ENCODE measurements around the gene CELF2.

CELF2 gene

DNA sequence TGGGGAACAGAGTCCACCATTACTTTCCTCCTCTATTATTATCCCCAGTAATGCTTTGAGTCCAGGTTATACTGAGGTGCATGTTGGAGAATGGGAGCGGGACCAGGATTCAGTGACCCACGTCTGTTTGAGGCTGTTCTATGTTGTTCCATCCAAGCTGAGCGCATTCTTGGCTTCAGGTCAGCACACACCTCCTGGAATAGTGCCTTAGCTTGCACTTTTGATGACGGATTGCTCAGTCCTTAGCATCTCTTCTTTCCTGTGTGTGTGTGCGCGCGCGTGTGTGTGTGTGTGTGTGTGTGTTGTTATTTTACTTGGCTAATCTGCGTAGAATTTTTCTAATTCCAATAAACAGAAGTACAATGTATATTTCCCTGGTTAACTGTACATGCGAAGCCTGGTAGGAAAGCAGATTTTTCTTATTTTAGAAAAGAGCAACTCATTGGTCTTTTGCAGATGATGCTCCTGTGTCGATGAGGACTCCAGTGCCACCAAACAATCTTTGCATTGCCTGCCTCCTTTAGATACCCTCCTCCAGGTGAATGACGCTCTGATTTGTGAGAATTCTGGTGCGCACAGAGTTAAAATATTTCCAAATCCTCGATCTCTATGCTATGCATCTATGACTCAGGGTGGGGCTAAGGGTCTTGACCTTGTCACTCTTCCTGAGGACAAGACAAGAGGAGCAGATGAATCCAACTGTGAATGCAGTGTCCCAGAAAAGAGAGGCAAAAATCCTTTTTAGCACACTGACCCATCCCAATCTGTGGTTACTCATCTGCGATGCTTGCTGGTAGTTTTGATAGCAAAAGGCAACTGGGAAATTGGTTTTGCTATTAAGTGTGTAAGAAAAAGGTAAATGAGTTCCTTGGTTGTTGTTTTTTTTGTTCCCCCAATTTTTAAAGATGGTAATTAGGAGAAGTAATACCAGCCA lies 13.3 kb upstream of the CELF2 start:
- DNase-seq = no peak

DNA sequence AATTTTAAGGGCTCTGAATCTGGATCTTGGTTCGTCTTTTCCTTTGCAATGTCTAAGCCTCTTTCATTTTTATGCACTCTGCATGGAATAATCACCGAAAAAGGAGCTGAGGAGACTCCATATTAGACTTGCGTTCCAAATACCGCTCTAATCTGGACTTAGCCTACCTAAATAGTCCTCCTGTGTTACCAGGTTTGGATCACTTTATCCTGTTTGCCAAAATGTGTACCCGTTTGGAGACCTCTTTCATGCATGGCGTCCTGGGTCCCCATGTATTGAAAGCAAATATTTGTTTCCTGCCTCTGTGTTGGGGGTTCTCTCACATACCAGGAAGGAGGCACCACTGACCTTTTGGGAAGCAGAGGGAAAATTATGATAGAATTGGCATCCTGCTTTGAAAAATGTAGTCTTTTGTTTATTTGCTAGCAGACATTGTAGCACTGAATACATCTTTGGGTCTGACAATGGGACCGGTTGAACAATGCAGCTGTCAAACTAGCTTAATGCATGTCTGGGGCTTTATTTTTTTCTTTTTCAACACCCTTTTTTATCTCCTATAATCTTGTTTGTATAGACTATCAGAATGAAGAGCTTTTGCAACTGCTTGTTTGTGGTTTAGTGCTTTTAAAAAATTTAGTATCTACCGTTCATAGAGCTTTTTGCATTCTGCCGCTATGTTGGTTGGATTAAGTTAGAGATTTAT lies 11.8 kb upstream of the CELF2 start:
- DNase-seq = no peak

DNA sequence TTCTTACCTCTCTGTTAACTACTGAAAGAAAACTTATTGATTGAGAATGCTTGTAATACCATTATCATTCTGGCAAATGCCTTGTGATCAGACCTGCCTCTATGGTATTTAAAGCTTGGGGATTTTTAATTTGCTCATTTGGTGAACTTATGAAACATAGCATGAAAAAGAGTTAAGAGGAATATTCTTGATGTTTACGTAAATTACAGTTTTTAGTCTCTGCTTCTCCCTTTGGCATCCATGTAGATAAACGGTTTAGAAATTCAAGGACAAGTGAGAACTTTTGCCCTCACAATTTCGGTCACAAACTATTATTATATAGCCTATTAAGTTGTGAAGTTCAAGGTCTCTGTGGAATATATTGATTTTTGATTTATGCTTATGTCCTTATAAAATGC lies 11.2 kb upstream of the CELF2 start:
- no peak for DNase-seq

DNA sequence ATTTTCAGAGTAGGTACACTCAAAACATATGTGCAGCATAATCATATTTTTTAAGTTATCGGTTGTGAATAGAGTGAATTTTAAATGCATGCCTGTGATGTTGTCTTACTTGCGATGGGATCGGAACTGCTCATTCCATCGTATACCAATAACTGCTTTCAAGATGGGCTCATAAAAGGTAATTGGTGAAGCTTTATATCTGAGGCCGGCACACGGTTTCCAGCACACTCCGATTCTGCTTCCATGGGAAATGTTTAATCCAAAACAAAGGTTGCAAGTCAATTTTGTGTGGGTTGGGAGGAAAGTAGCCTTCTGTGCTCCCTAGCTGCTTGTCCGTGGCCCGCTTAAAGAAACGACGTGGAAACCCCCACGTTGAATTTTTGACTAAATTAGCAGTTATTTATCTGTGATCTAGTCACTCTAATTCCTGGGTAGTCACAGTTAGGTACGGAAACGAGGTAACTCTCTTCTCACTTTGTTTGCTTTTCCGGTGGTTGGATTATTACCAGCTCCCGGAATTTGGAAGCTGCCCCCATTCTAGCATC lies 10.1 kb upstream of the CELF2 start:
- no peak for DNase-seq

DNA sequence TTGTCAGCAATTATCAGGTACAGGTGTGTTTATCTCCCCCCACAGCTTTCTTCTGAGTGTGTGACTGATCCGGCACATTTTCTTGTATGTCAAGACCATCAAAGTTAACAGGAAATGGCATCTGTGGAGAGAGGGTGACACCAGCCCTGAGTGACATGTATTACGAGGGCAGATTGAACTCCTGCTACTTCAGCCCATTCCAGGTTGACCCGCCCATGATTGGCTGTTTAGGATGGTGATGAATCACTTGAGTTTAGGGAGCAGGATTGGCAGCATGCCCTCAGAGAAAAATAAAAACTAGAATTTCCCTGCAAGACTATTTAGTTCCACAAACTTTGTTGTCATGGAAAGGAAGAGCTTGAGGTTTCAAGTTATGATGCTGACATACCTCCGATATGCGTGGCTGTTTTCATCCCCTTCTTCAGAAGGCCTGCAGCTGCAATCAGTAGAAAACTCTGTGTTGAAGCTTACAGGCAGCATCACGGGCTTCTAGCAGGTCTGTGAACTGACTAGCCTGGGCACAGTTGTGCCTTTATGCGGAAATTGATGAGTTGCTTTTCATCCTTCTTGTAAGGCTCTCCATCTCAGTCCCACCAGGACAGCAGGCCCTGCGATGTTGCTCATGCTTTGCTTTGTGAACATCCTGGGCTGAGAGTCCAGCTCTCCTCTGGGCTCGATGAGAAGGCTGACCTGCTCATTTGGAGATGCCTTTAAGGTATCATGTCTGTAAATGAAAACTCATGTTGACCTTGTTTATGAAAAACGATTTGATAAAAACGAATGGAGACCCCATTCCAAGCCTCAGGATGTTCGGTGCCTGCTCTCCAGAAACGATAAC lies 8.0 kb upstream of the CELF2 start:
- no peak for DNase-seq

DNA sequence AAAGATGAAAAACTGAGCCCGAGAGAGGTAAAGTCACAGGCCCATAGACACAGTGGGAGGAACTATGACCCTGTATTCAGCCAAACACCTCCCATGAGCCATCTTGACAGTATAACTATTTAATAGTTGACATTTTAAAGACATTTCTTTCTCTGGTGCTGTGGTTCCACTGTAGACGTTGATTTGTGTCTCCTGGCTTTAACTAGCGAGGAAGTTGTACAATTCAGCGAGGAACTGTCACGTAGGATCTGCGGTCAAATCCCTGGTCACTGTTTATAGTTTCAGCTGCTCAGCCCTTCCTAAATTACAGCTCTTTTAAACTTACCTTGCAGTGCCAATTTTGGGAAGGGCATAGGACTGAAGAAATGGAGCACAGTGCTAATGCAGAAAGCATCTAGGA lies 7.1 kb upstream of the CELF2 start:
- no peak for DNase-seq

DNA sequence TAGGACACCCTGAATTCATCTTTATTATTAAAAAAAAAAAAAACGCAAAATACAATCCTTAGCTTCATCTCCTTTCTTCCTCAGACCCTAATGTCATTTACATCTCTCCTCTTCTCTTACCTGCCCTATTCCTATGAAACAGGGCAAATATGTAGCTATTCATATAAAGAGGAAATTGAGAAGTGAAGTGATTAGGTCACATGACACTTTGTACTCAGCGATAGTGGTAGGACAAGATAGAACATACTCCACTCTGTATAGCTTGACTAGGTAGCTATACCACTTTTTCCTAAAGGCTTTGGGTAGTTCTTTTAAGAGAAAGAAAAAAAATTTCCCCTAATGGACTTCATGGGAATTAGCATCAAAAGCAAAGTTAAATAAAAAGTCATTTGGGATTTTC lies 6.2 kb upstream of the CELF2 start:
- no peak for DNase-seq

DNA sequence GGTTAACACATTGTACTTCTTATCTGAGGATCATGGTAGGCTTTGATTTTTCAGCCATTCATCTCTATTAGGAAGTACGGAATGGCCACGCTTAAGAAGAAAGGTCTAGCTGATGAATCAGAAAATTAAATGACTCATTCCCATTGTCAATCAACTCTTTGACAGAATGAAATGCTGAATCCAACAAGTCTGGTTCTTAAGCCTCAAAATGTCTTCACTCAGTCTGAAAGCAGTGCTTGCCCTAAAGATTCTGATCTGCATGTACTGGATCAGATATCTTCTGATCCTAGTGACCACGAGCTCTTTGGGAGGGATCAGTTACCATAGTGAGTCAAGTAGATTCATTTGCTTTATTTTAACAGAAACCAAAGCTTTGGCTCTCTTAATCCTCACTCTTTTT lies 5.7 kb upstream of the CELF2 start:
- DNase-seq = no peak

DNA sequence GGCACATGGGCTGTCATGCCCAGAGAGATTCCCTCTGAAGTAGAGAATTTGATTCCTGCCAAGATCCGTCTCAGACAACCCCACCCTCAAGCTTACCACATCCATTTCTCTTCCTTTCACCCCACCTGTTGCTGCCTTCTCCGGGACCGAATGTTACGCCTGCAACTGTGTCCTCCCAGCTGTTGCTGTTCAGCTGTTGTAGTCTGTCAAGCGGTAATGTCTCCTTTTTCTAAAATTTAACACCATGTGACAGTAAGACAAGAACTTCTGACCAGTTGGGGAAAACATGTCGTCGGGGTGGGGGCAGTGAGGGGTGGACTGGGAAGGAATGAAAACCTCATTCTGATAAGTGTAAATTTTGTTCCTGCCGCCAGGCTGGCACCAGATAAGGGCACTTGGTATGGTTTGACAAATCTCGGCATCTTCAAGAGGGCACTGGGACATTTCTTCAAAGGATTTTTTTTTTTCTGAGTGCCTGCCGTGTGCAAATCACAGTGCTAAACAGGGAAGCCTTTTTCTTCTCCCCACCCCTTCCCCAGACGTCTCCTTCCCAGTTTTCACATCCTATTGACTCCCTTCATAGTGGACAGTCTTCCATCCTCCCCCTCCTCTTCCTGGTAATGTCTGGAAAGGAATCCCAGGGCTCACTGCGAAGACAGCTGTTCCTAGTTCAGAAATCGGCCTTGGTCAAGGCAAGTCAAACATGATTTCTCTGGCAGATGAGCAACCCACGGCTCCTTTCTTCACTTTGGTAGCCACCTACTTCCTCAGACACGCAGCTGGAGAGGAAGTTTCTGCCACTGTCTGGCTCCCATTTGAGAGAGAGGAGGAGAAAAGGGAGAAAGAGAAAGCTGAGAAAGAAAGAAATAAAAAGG lies 5.0 kb upstream of the CELF2 start:
- no peak for DNase-seq

DNA sequence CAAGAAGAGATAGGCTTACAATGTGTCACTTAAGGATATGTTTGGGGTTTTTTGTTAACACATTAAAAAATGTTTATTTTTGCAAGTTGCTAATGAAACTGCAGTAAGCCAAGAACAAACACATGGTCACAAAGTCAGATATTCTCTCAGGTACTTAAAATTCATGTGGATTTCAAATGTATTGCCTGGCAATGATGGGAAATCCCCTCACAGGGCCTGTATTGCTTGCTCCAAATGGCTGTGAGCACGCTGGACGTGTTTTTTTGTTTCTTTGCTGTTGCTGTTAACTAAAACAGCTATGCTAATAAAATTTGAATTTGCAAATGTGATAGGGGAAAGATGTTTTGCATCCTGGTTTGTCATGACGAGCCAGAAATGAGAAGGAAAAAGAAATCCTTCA lies 3.8 kb upstream of the CELF2 start:
- DNase-seq = no peak

DNA sequence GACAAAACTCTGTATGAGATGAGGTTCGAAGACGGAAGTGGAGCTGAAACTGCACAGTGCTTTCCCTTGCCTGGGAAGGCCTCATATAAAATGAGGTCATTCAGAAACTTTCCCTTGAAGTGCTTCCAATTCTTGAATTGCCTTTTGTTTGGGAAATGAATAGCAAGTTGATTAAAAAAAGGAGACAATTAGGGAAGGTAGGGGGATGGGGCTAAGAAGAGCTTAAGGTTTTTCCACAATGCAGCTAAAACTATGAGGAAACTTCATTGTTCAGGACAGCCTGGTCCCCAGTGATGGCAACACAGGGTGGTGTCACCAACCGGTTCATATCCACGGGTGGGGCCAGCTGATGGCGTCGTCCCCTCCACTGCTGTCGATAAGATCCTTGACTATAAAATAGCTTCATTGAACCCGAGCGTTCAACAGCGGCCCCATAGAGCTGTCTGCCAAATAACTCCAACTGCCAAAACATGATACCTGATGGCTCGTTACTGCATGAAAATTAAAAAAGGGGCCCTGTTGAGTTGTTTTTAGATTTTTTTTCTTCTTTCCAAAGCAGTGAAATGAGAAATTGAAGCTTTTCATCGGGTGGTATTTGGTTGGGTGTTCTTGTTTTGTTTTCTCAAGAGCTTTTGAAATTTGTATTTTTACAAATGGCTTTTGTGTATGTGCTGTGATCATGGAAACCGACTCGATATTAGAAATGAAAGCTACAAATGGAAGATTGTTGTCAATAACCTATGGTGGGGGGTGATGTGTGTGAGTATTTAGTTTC lies 2.8 kb upstream of the CELF2 start:
- no peak for DNase-seq

DNA sequence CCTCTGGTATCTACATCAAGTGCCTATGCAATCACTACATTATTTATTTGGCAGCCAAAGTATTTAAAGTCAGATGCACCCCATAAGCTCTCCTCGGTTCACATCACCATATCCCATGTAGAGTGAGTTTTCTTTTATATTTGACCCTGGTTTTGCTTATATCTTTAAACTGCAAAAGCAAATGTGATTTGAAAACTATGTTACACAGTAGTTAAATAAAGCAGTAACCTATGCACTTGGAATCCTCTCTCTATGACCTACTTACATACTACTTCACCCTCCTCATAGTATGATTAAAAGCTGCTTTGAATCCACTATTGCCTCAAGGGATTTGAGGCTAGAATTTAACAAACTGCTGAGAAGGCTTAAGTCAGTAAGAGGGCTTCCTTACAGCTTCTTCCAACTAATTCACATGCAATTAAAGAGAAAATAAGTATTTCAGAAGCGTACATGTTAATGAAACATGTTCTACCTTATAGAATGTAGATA lies 2.2 kb upstream of the CELF2 start:
- DNase-seq = no peak

DNA sequence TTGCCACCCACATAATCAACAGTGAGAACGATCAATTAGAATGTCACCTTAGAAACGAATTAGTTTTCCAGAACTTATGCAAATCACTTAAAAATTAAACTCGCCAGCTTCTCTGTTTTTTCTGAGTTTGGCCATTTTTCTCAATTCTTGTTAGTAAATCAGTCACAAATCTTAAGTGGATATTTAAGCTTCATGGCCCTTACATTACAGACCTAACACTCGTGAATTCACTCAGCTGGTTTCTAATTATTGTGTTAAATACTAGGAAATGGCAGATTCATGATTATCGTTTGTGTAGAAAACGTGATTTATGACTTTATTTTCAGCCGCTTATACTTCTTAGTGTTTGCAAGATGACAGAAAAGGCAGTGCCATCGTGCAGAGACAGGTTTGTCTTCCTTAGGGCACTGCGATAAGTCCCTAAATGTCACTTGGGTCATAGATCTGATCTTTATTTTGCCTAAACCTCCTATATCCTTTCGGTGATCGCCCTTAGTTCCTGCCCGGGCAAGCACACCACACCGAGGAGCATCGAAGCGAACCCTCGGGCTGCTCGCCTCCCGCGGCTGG lies 587 bp upstream of the CELF2 start:
- peak; percentile 7 for DNase-seq

DNA sequence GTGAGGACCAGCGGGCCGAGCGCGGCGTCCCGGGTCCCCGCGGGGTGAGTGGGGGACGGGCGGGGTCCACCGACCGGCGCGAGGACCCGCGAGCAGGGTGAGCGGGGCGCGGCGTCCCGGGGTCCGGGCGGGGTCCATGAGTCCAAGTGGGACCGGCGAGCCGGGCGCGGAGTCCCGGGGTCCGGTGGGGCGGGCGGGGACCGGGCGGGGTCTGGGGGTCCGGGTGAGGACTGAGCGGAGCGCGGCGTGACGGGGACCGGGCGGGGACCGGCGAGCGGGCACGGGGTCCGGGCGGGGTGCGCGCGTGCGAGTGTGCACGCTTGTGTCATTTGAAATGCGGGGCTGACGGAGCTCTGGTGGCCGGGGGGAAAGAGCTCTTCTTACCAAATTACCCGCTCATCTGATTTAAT lies 765 bp downstream of the CELF2 start:
- no peak for DNase-seq

DNA sequence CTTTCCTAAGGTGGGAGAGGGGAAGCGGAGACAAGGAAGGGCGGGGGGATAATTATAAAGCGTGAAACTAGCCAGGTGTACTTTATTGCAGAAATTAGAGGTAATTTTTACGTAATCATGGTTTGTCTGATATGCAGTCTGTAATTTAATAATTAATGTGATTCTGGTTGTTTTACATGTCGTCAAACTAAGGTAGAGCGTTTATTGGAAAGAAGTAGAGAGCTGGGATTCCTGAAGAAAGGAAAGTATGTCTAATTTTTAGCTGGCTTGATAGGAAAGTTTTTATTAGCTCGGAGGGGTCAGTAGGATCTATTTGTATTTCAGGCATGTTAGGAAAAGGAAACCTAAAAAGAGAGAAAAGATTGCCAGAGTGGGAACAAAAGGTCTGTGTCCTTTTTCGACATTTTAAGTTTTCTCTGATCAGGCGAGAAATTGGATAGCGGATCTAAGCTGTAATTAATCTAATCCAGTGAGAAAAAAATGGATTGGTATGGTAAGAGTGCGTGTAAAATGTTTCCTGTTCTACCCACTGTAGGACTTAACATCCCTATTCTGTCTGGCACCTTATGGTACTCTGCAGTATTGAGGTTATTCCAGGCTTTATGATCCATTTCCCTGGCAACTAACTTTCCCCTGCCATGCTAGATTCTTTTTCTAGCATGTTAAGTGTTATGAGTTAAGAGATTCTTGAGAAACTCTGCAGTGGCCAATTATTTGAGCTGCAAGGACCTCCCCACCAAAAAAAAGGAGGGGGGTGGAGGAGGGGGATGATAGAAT lies 1.4 kb downstream of the CELF2 start:
- DNase-seq = no peak

DNA sequence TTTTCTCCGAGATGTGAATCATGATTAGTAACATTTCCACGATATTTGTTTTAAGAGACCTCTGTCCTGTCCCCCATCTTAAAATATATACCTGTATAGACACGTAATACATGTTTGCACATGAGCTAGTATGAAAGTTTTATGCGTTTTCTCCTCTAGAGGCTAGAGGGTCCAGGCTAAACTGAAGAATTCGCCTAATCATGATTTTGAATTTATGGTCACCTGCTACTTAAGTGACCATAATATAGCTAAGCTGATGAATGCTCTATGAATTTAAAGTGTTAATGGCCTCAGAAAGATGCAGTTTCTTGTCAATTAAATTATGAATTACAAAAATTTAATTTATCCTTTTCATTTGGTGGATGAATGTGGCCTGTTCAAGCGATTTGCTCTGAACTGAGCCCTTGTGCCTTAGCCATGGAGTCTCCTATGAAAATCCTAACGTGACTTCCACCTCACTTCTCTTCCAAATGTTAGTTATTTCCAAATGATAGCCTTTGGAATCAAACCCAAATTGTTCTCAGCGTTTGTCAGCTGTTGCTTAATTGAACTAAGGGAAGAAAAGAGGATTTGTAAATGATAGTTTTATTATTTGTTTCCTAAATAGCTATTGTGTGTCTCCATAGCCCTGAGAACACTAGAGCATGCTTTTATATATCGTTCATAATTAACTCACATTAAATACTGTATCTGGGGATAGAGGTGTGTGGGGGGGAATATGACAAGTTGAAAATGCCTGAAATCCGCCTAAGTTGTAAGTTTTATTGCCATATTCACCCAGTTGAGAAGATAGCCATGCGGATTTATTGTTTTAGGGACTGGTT lies 2.3 kb downstream of the CELF2 start:
- no peak for DNase-seq

DNA sequence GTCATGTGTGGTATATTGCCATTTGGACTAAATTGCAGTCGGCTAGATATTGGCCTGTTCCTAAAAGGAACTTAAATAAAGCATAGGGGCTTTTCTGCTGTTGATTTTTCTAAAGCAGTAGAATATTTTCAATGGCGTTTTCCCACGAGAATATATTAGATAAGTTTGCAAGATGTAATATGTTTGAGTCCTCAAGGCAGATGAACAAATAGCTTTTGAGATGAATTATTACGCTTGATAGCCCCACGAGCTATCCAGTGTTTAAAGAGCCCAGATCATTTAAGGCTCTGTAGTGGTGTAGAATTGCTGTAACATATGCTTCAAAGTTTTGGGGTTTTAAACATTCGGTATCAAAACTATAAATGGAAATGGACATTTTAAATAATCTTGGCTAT lies 2.9 kb downstream of the CELF2 start:
- DNase-seq = no peak

DNA sequence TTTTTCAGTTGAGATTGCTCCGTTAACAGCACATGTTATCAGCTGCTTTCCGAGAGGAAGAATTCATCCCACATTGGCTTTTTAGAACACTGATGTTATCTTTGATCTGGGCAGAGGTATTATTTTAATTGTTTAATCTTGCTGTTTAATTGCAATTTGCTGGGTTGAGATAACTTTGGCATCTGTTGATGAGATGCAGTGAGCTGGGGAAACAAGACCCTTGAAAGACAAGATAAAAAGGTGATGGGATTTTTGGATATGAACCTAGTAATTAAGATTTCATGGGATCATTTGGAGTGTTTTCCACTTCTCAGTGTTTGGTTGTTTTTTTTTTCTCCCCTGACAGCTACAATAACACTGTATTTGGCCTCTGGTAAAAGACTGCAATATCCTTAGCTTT lies 4.5 kb downstream of the CELF2 start:
- no peak for DNase-seq
